ENCODE measurements around the gene VPS26A.

DNA sequence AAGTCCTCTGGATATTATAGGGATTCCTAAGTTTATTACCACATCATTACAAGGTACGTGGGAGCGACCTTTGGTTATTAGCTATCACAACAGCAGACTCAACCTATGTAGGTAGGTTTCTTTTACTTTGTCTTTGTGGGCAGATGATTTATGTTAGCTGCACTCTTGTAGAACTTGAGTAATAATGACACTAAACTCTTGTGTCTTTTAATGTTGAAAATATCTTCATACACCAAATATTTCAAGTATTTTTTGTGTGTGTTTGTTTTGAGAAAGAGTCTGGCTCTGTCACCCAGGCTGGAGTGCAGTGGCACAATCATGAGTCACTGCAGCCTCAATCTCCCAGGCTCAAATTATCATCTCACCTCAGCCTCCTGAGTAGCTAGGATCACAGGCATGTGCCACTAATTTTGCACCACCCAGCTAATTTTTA, 36.8 kb downstream of the VPS26A start:
- TF ChIP-seq, protein P1, sequence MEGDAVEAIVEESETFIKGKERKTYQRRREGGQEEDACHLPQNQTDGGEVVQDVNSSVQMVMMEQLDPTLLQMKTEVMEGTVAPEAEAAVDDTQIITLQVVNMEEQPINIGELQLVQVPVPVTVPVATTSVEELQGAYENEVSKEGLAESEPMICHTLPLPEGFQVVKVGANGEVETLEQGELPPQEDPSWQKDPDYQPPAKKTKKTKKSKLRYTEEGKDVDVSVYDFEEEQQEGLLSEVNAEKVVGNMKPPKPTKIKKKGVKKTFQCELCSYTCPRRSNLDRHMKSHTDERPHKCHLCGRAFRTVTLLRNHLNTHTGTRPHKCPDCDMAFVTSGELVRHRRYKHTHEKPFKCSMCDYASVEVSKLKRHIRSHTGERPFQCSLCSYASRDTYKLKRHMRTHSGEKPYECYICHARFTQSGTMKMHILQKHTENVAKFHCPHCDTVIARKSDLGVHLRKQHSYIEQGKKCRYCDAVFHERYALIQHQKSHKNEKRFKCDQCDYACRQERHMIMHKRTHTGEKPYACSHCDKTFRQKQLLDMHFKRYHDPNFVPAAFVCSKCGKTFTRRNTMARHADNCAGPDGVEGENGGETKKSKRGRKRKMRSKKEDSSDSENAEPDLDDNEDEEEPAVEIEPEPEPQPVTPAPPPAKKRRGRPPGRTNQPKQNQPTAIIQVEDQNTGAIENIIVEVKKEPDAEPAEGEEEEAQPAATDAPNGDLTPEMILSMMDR (IDR thresholded peaks at IDR 0.05; ENCODE audit: low read length), result no peak
- no peak for TF ChIP-seq EZH2 (IDR thresholded peaks at IDR 0.05; ENCODE audit: borderline replicate concordance, low read length)

Data from OCI-LY1 (cell line).